Right atrium auricular region (tissue), 2 donors: ENCODE measurements around the gene PYGO2. TPM values are rescaled to one million over a fixed set of nuclear protein-coding genes. Genes with fewer than 3 reads are reported as not detected.

ENCODE experiments used
- DNase-seq: peaks from one replicate; pipeline ENCODE4 v3.0.0-alpha.2; 2019; ENCODE audit warnings: low spot score
- H3K27ac ChIP-seq, 2 donors: fragments of 200-600 bp; sonication (generic); 1 replicate in 1 of 2; 2 replicates in 1 of 2; pipeline ENCODE4 v1.5.1; 2016 to 2019
- H3K27me3 ChIP-seq, 2 donors: fragments of 200-600 bp; sonication (generic); one replicate each; pipeline versions ENCODE4 v1.5.1 to v1.6.0; 2017 to 2019
- H3K36me3 ChIP-seq: fragments of 200-600 bp; sonication (generic); one replicate; pipeline ENCODE4 v1.5.1; 2016
- H3K4me1 ChIP-seq, 2 donors: fragments of 200-600 bp; sonication (generic); one replicate each; pipeline versions ENCODE4 v1.5.1 to v1.6.0; 2017 to 2019
- H3K4me3 ChIP-seq, 2 donors: fragments of 200-600 bp; sonication (generic); 1 replicate in 1 of 2; 2 replicates in 1 of 2; pipeline ENCODE4 v1.5.1; 2017 to 2019; ENCODE audit warnings: mild to moderate bottlenecking in 1 of 2, moderate library complexity in 1 of 2
- H3K9me3 ChIP-seq, 2 donors: fragments of 200-600 bp; sonication (generic); one replicate each; pipeline ENCODE4 v1.5.1; 2019
- CTCF ChIP-seq, 2 donors: fragments of 200-600 bp; sonication (generic); IDR thresholded peaks; one replicate each; pipeline ENCODE4 v1.5.1; 2019; ENCODE audit warnings: antibody characterized with exemption in 2 of 2
- total RNA-seq, 2 donors: library from RNA; depleted of rRNA; stranded (reverse); fragments of >200 nt; gene quantifications; one replicate each; pipeline ENCODE4 v1.1.0, GENCODE V29; 2016

PYGO2 gene
- total RNA-seq, 2 donors from 2014 or later = 13.9 to 18.4 TPM

GRCh38 chr1:154973344-154974101 lies 11.9 kb upstream of the PYGO2 start:
- Histone ChIP-seq H3K27me3 (no peaks in the 10 kb centered on the region), H3K36me3 (peaks cover under 1% of the 10 kb centered on the region), H3K9me3 (no peaks in the 10 kb centered on the region), H3K4me3 (peak overlapping the region; percentile 74 to 76), H3K4me1 (peaks cover 0 to 64% of the 10 kb centered on the region in 2 donors), H3K27ac (peak overlapping the region; percentile 99)
- peak in 1 of 2 donors; percentile 29 for TF ChIP-seq CTCF (IDR thresholded peaks at IDR 0.05)
- peak; percentile 99 for DNase-seq

- peak; percentile 87 for DNase-seq
- Histone ChIP-seq H3K27ac (peak overlapping the region; percentile 99), H3K4me1 (peaks cover 0 to 72% of the 10 kb centered on the region in 2 donors), H3K9me3 (no peaks in the 10 kb centered on the region), H3K4me3 (peak overlapping the region; percentile 74 to 76), H3K36me3 (peaks cover 8% of the 10 kb centered on the region), H3K27me3 (no peaks in the 10 kb centered on the region)
- TF ChIP-seq CTCF (IDR thresholded peaks at IDR 0.05) = no peak
These were observed 11.1 kb upstream of the PYGO2 start for GRCh38 chr1:154972517-154973343.

GRCh38 chr1:154972213-154972516 lies 10.6 kb upstream of the PYGO2 start:
- no peak for TF ChIP-seq CTCF (IDR thresholded peaks at IDR 0.05)
- DNase-seq = no peak
- H3K27me3 ChIP-seq = no peaks in the 10 kb centered on the region
- H3K4me3 ChIP-seq = peak overlapping the region; percentile 74 to 76
- H3K4me1 ChIP-seq = peaks cover 0 to 76% of the 10 kb centered on the region in 2 donors
- H3K36me3 ChIP-seq = peaks cover 14% of the 10 kb centered on the region
- H3K9me3 ChIP-seq = no peaks in the 10 kb centered on the region
- H3K27ac ChIP-seq = peak overlapping the region; percentile 99

GRCh38 chr1:154971341-154971998 lies 9.9 kb upstream of the PYGO2 start:
- Histone ChIP-seq H3K36me3 (peaks cover 21% of the 10 kb centered on the region), H3K9me3 (no peaks in the 10 kb centered on the region), H3K4me1 (peaks cover 0 to 74% of the 10 kb centered on the region in 2 donors), H3K27me3 (no peaks in the 10 kb centered on the region), H3K27ac (peak overlapping the region; percentile 99), H3K4me3 (peak overlapping the region in 1 of 2 donors; percentile 48)
- DNase-seq = peak; percentile 88
- no peak for TF ChIP-seq CTCF (IDR thresholded peaks at IDR 0.05)

GRCh38 chr1:154970631-154971340 lies 9.2 kb upstream of the PYGO2 start, which contains the start of gene SHC1:
Gene SHC1 (minus strand): TSS chr1:154970747. CDS start chr1:154970526, 221 bp downstream.
- peak; percentile 97 for DNase-seq
- no peak for TF ChIP-seq CTCF (IDR thresholded peaks at IDR 0.05)
- Histone ChIP-seq H3K27me3 (no peaks in the 10 kb centered on the region), H3K27ac (peak within 1 kb of the TSS; percentile 99), H3K4me1 (peaks cover 0 to 67% of the 10 kb centered on the region in 2 donors), H3K4me3 (peak within 1 kb of the TSS; percentile 36 to 48), H3K36me3 (peaks cover 28% of the 10 kb centered on the region), H3K9me3 (no peaks in the 10 kb centered on the region)
